ENCODE measurements around the gene LACTB.

DNA sequence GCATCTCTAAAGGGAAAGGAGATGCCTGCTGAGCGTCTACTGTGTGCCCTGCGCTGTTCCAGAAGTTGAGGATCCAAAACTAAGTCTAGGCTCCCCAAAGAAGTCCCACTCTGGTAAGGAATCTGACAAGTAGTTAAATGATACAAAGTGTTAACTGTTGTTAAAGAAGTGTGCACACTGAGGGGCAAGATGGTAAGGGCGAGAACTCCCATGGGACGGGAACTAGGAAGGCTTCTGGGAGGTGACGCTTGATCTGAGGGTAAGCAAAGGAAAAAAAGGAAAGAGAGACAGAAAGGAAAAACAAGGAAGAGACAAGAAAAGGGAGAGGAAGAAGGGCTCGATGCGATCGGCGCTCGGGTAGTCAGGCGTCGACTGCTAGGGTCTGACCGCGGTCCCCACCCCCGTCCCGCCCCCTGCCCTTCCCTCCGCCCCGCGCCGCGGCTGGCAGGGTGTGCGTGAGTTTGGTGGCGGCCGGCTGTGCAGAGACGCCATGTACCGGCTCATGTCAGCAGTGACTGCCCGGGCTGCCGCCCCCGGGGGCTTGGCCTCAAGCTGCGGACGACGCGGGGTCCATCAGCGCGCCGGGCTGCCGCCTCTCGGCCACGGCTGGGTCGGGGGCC, at the start of gene LACTB:
- TF ChIP-seq, protein P1, sequence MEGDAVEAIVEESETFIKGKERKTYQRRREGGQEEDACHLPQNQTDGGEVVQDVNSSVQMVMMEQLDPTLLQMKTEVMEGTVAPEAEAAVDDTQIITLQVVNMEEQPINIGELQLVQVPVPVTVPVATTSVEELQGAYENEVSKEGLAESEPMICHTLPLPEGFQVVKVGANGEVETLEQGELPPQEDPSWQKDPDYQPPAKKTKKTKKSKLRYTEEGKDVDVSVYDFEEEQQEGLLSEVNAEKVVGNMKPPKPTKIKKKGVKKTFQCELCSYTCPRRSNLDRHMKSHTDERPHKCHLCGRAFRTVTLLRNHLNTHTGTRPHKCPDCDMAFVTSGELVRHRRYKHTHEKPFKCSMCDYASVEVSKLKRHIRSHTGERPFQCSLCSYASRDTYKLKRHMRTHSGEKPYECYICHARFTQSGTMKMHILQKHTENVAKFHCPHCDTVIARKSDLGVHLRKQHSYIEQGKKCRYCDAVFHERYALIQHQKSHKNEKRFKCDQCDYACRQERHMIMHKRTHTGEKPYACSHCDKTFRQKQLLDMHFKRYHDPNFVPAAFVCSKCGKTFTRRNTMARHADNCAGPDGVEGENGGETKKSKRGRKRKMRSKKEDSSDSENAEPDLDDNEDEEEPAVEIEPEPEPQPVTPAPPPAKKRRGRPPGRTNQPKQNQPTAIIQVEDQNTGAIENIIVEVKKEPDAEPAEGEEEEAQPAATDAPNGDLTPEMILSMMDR (IDR thresholded peaks at IDR 0.05): no peak
- peak; percentile 23 for TF ChIP-seq POLR2A (IDR thresholded peaks at IDR 0.05)
- TF ChIP-seq POLR2AphosphoS5 (IDR thresholded peaks at IDR 0.05): no peak

Measured in breast epithelium (tissue), 3 donors.